GM12878 (cell line): ENCODE data around the gene TAC3.
"Not testable (repeated sequence)": the region's sequence is repeated elsewhere in the genome, so short reads cannot be mapped to it uniquely, and the experiment has no call there.

ENCODE experiments used
- MTA3 ChIP-seq: IDR thresholded peaks from 2 replicates; pipeline ENCODE4 v1.6.1; 2012; ENCODE audit warnings: low read length, inconsistent platforms, borderline replicate concordance
- MXI1 ChIP-seq: fragments of 150-350 bp; IDR thresholded peaks from 2 replicates; pipeline ENCODE4 v1.6.1; 2011; ENCODE audit warnings: low read depth, mild to moderate bottlenecking, inconsistent platforms, low read length, improper control_type of control experiment
- POLR2A ChIP-seq: IDR thresholded peaks from 2 replicates; pipeline ENCODE4 v1.6.1; 2011; ENCODE audit warnings: low read depth, mild to moderate bottlenecking, low read length
- POLR2AphosphoS2 ChIP-seq: IDR thresholded peaks from 2 replicates; pipeline ENCODE4 v1.6.1; 2011; ENCODE audit warnings: low read depth, mild to moderate bottlenecking, low read length, improper control_type of control experiment, moderate library complexity
- RCOR1 ChIP-seq: conservative IDR thresholded peaks from 2 replicates; pipeline ENCODE4 v1.6.1; 2012; ENCODE audit warnings: low read depth, low read length, improper control_type of control experiment
- TF ChIP-seq, protein P1 (sequence below), 3 experiments: IDR thresholded peaks in 2 of 3; conservative IDR thresholded peaks in 1 of 3; 2 replicates each; pipeline ENCODE4 v1.5.1; 2011; ENCODE audit warnings: low read depth in 3 of 3, low read length in 3 of 3, mild to moderate bottlenecking in 3 of 3, control low read depth in 2 of 3, moderate library complexity in 2 of 3, inconsistent platforms in 1 of 3, mixed read lengths in 1 of 3; ENCODE audit not compliant: control insufficient read depth in 2 of 3, insufficient read depth in 1 of 3; ENCODE audit errors: extremely low read depth in 1 of 3
- TF ChIP-seq, protein P2 (sequence below): IDR thresholded peaks from 2 replicates; pipeline ENCODE4 v1.6.1; 2012; ENCODE audit warnings: low read depth, low read length, improper control_type of control experiment

- TF ChIP-seq MTA3, POLR2AphosphoS2, RCOR1, MXI1, POLR2A: not testable (repeated sequence)
- TF ChIP-seq, protein P1, sequence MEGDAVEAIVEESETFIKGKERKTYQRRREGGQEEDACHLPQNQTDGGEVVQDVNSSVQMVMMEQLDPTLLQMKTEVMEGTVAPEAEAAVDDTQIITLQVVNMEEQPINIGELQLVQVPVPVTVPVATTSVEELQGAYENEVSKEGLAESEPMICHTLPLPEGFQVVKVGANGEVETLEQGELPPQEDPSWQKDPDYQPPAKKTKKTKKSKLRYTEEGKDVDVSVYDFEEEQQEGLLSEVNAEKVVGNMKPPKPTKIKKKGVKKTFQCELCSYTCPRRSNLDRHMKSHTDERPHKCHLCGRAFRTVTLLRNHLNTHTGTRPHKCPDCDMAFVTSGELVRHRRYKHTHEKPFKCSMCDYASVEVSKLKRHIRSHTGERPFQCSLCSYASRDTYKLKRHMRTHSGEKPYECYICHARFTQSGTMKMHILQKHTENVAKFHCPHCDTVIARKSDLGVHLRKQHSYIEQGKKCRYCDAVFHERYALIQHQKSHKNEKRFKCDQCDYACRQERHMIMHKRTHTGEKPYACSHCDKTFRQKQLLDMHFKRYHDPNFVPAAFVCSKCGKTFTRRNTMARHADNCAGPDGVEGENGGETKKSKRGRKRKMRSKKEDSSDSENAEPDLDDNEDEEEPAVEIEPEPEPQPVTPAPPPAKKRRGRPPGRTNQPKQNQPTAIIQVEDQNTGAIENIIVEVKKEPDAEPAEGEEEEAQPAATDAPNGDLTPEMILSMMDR (IDR thresholded peaks at IDR 0.05 in 2 of 3, conservative IDR thresholded peaks at IDR 0.05 in 1 of 3; ENCODE audit: control insufficient read depth in 2 of 3, extremely low read depth in 1 of 3, insufficient read depth in 1 of 3, low read depth in 3 of 3, low read length in 3 of 3): not testable (repeated sequence)
- TF ChIP-seq, protein P2, sequence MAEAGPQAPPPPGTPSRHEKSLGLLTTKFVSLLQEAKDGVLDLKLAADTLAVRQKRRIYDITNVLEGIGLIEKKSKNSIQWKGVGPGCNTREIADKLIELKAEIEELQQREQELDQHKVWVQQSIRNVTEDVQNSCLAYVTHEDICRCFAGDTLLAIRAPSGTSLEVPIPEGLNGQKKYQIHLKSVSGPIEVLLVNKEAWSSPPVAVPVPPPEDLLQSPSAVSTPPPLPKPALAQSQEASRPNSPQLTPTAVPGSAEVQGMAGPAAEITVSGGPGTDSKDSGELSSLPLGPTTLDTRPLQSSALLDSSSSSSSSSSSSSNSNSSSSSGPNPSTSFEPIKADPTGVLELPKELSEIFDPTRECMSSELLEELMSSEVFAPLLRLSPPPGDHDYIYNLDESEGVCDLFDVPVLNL: not testable (repeated sequence)
Measured at GRCh38 chr12:57022324-57022723, 6.0 kb upstream of the TAC3 start.
